DND-41 (cell line): ENCODE results near the gene CLDN19.

Experiments used
- ATAC-seq: fragments of 200-7000 bp; cut with Tn5 transposase; 3 replicates; pipeline ENCODE4 v1.9.1; 2021; ENCODE audit warnings: low read depth; ENCODE audit not compliant: insufficient read depth
- DNase-seq: peaks from one replicate; pipeline ENCODE4 v3.0.0-alpha.2; 2020
- H2AFZ ChIP-seq: 2 replicates; pipeline ENCODE4 v1.6.0; 2012; ENCODE audit warnings: low read depth, low read length
- H3K27ac ChIP-seq: 2 replicates; pipeline ENCODE4 v1.5.1; 2012; ENCODE audit warnings: low read length, inconsistent platforms
- H3K27me3 ChIP-seq: fragments of 200-600 bp; sonication (generic); 2 replicates; pipeline ENCODE4 v1.6.0; 2012; ENCODE audit warnings: low read length, mild to moderate bottlenecking, inconsistent platforms; ENCODE audit not compliant: insufficient read depth, poor library complexity
- H3K36me3 ChIP-seq: 2 replicates; pipeline ENCODE4 v1.5.1; 2012; ENCODE audit warnings: low read length, inconsistent platforms; ENCODE audit not compliant: insufficient read depth
- H3K4me1 ChIP-seq: 2 replicates; pipeline ENCODE4 v1.5.1; 2012; ENCODE audit warnings: mild to moderate bottlenecking, low read length; ENCODE audit not compliant: insufficient read depth
- H3K4me2 ChIP-seq: 2 replicates; pipeline ENCODE4 v1.6.0; 2012; ENCODE audit warnings: mild to moderate bottlenecking, moderate library complexity, low read length, inconsistent platforms; ENCODE audit not compliant: insufficient read depth
- H3K4me3 ChIP-seq, 2 experiments: fragments of 200-600 bp in 1 of 2; shearing (Covaris generic) in 1 of 2; 2 replicates each; pipeline ENCODE4 v1.5.1; 2012 to 2016; ENCODE audit warnings: inconsistent platforms in 2 of 2, low read length in 2 of 2, mild to moderate bottlenecking in 2 of 2, low read depth in 1 of 2, moderate library complexity in 1 of 2
- H3K79me2 ChIP-seq: 2 replicates; pipeline ENCODE4 v1.6.0; 2012; ENCODE audit warnings: low read length, inconsistent platforms; ENCODE audit not compliant: insufficient read depth
- H3K9ac ChIP-seq: 2 replicates; pipeline ENCODE4 v1.6.0; 2012; ENCODE audit warnings: low read depth, mild to moderate bottlenecking, inconsistent platforms, low read length, moderate library complexity
- H3K9me3 ChIP-seq: 2 replicates; pipeline ENCODE4 v1.5.1; 2012; ENCODE audit warnings: low read length, moderate library complexity, mild to moderate bottlenecking, inconsistent platforms; ENCODE audit not compliant: insufficient read depth, severe bottlenecking
- H4K20me1 ChIP-seq: 2 replicates; pipeline ENCODE4 v1.6.0; 2012; ENCODE audit warnings: low read length; ENCODE audit not compliant: insufficient read depth
- CTCF ChIP-seq: IDR thresholded peaks from 2 replicates; pipeline ENCODE4 v1.5.1; 2012; ENCODE audit warnings: borderline replicate concordance, low read length, moderate library complexity, mild to moderate bottlenecking; ENCODE audit not compliant: poor library complexity, severe bottlenecking; ENCODE audit errors: extremely low read depth
- EZH2 ChIP-seq: IDR thresholded peaks from 3 replicates; pipeline ENCODE4 v1.6.1; 2012; ENCODE audit warnings: borderline replicate concordance, low read depth, mild to moderate bottlenecking, moderate library complexity, low read length, inconsistent platforms; ENCODE audit not compliant: severe bottlenecking

The CLDN19 gene

GRCh38 chr1:42747125-42747524, 7.1 kb upstream of the CLDN19 start:
- Histone ChIP-seq H3K27me3 (no peaks in the 10 kb centered on the region), H3K9ac (no peak overlapping the region), H3K9me3 (no peaks in the 10 kb centered on the region), H3K4me1 (no peaks in the 10 kb centered on the region), H3K27ac (no peak overlapping the region), H3K36me3 (peaks cover 57% of the 10 kb centered on the region), H4K20me1 (no peaks in the 10 kb centered on the region), H3K4me3 (no peak overlapping the region), H3K79me2 (no peaks in the 10 kb centered on the region), H3K4me2 (no peak overlapping the region), H2AFZ (no peak overlapping the region)
- DNase-seq, result peak; percentile 58
- TF ChIP-seq EZH2, result no peak
- TF ChIP-seq CTCF, result peak; percentile 86
- peak; percentile 77 for ATAC-seq

- no peak overlapping the region for H2AFZ ChIP-seq
- H3K9me3 ChIP-seq, result no peaks in the 10 kb centered on the region
- TF ChIP-seq CTCF (no peak), EZH2 (no peak)
- no peaks in the 10 kb centered on the region for H4K20me1 ChIP-seq
- H3K4me3 ChIP-seq, result no peak overlapping the region
- H3K9ac ChIP-seq, result no peak overlapping the region
- H3K4me1 ChIP-seq, result no peaks in the 10 kb centered on the region
- H3K27ac ChIP-seq, result no peak overlapping the region
- DNase-seq, result no peak
- no peak for ATAC-seq
- H3K27me3 ChIP-seq, result no peaks in the 10 kb centered on the region
- H3K79me2 ChIP-seq, result no peaks in the 10 kb centered on the region
- H3K36me3 ChIP-seq, result peaks cover 52% of the 10 kb centered on the region
- no peak overlapping the region for H3K4me2 ChIP-seq
Observed at GRCh38 chr1:42746436-42747105, 6.5 kb upstream of the CLDN19 start.

- peaks cover 51% of the 10 kb centered on the region for H3K36me3 ChIP-seq
- no peaks in the 10 kb centered on the region for H3K4me1 ChIP-seq
- no peak overlapping the region for H2AFZ ChIP-seq
- DNase-seq (no peak), ATAC-seq (no peak)
- no peak overlapping the region for H3K9ac ChIP-seq
- no peaks in the 10 kb centered on the region for H4K20me1 ChIP-seq
- H3K79me2 ChIP-seq, result no peaks in the 10 kb centered on the region
- H3K27ac ChIP-seq, result no peak overlapping the region
- no peak overlapping the region for H3K4me2 ChIP-seq
- no peaks in the 10 kb centered on the region for H3K27me3 ChIP-seq
- no peak overlapping the region for H3K4me3 ChIP-seq
- TF ChIP-seq EZH2, result no peak
- TF ChIP-seq CTCF, result no peak
- H3K9me3 ChIP-seq, result no peaks in the 10 kb centered on the region
Observed at GRCh38 chr1:42745851-42746250, 5.8 kb upstream of the CLDN19 start.

- Histone ChIP-seq H2AFZ (no peak overlapping the region), H3K4me1 (no peaks in the 10 kb centered on the region), H3K9me3 (no peaks in the 10 kb centered on the region), H4K20me1 (no peaks in the 10 kb centered on the region), H3K9ac (no peak overlapping the region), H3K27ac (no peak overlapping the region), H3K36me3 (peaks cover 38% of the 10 kb centered on the region), H3K27me3 (no peaks in the 10 kb centered on the region), H3K4me2 (no peak overlapping the region), H3K79me2 (no peaks in the 10 kb centered on the region), H3K4me3 (no peak overlapping the region)
- TF ChIP-seq EZH2 (no peak), CTCF (no peak)
- ATAC-seq, result no peak
- no peak for DNase-seq
Observed at GRCh38 chr1:42744148-42744413, 4.0 kb upstream of the CLDN19 start.
